HG03280 (cell line): ENCODE data around the gene HSPB2.
"Not testable (repeated sequence)": the region's sequence is repeated elsewhere in the genome, so short reads cannot be mapped to it uniquely, and the experiment has no call there.

Experiments
- ATAC-seq: cut with Tn5 transposase; IDR thresholded peaks from one replicate; pipeline ENCODE4 v1.9.1; 2021; ENCODE audit warnings: mild to moderate bottlenecking, moderate library complexity; ENCODE audit not compliant: unreplicated experiment

HSPB2 gene

GRCh38 chr11:111912535-111912934 is at the start of gene HSPB2:
TSS of gene HSPB2 (plus strand) at chr11:111912734. CDS start at chr11:111912830, 96 bp downstream.
- ATAC-seq, result no peak

- no peak for ATAC-seq
These were observed 42.4 kb upstream of the HSPB2 start for GRCh38 chr11:111870113-111870512.

GRCh38 chr11:111870522-111870885 is 42.0 kb upstream of the HSPB2 start:
- ATAC-seq, result peak; percentile 5

DNA sequence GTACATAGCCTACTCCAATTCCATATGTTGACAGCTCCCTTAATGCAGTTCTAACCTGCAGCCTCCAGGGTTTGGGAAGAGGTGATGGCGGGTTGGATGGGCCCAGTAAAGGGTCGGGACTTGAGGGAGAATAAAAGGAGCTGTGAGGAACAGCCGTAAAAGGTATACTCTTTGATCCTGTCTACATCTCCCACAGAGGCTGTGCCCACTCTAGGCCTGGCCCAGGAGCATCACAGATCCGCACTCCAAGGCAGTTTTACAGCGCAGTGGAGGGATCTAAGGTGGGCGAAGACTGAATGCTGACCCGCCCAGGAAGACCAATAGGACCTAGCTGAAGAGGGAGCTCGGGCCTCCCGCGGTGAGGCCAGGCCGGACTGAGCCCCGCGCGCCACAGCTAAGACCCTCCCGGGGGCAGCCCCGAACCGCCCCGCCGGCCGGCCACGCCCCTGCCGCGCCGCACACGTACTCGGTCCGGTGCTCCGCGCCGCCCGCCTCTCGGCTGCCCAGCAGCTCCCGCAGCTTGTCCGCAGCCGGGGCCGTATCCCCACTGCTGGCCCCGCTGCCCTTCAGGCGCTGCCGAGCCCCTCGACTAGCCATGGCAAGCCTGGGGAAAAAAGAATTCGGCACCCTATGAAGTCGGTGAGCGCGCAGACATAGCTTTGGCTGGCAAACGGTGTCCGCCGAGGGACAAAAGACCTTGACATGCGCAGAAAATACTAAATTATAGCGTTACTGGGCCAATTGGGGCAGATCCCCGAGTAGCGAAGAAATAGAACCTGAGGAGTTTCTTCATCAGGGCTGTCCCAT is 41.4 kb upstream of the HSPB2 start, which contains the start of gene ALG9:
TSS of gene ALG9 (minus strand) at position 696 of the 807 bp plus-strand sequence. CDS start at position 597, 99 bp downstream.
- ATAC-seq, result peak; percentile 89

DNA sequence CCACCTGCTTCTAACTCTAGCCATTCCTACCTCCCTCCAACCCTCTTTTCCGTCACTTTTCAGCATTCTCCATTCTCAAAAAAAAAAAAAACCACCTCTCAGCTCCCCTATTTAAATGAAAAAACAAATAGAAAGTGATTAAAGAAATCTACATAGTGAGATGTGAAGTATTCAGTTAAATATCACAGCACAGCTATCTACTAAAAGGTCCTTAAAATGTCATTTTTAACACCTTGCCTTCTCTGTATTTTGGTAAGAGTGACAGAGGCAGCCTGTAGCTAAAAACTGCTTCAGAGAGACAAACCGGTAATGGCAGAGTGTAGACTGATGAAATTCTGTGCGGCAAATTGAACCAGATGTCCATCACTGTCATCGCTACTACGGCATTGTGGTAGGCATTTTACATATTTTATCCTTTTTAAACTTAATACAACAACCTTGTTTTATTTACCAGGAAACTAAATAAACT is 40.8 kb upstream of the HSPB2 start:
- no peak for ATAC-seq

DNA sequence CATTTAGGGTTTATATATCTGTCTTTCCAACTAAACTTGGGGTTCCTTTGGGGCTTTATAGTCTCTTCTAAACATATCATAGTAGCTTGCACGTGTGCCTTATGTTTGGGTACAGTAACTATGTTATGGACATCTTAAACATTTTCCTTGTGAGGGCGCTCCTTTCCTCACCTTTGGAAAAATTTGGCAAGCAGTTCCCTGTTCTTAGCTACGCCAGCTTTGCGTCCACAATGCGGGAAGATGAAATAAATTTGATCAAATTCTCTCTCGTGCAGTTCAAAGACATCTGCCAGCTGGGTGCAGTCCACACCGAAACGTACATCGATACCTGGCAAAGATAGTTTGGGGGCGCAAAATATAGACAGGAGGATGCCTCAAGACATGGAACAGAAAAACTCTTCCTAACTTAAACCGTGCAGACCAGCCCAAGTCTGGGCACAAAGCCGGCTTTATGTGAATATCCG is 34.1 kb upstream of the HSPB2 start:
- ATAC-seq, result peak; percentile 10

DNA sequence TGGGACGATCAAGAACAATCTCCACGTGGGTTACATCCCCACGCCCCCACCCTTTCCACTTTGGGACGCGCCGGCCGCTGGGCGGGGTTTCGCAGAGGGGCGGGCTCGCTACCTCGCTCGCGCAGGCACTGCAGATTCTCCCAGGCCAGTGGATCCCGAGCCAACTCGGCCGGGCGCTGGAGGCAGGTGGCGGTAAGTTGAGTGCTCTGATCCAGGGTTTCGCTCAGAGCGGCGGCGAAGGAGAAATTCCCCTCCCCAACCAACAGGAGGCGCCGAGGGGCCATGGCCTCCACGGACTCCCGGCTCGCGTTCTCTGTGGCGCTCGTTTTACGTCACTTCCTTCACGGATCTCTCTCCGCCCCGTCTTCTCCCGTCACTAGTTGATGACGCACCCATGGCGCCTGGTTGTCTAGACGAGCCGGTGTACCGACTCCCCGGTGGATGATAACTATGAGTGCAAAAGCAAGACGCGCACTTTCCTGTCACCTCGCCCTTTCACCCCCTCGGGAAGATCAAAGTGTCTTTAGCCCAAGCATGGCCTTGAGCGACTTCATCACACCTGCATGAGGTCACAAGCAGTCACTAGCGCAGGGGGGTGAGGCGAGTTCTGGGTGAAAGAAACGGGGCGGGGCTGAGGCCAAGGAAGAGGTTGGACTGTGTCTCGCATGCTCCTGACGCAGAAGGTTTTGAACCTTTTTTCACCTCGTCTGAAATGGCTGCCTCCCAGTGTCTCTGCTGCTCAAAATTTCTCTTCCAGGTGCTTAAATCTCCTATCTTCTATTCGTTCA is 33.5 kb upstream of the HSPB2 start, which contains the start of the genes CFAP68 and FDXACB1:
TSS of gene CFAP68 (plus strand) at position 693 of the 788 bp plus-strand sequence. CDS start at position 713, 20 bp downstream.
TSS of gene FDXACB1 (minus strand) at position 317 of the 788 bp plus-strand sequence. CDS start at position 284, 33 bp downstream.
- peak; percentile 94 for ATAC-seq

DNA sequence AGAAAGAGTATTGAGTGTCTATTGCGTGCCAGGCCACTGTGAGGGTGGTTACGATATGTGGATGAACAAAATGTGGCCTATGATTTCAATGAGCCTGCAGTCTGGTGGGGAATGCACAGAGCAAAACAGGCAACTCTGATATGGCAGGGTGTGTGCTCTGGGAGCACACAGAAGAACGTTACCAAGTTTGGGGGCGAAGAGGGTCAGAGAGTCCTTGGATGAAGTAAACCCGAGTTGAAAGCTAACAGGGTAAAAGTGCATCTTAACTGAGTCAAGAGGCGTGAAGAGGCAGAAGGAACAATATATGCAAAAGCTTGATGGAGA is 32.9 kb upstream of the HSPB2 start:
- ATAC-seq, result peak; percentile 5

- ATAC-seq, result no peak
These were observed 30.3 kb upstream of the HSPB2 start for GRCh38 chr11:111882202-111882601.

GRCh38 chr11:111885053-111885452 is 27.5 kb upstream of the HSPB2 start:
- ATAC-seq, result not testable (repeated sequence)

- ATAC-seq, result no peak
These were observed 26.5 kb upstream of the HSPB2 start for GRCh38 chr11:111886032-111886431.

DNA sequence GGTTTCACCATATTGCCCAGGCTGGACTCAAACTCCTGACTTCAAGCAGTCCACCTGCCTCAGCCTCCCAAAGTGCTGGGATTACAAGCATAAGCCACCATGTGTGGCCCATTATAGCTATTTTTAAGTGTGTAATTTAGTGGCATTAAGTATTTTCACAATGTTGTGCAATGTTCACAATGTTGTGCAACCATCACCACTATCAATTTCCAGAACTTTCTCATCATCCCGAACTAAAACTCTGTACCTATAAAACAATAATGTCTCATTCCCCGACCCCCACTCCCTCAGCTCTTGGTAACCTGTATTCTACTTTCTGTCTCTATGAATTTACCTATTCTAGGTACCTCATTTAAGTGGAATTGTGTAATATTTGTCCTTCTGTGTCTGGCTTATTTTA is 25.7 kb upstream of the HSPB2 start:
- ATAC-seq, result no peak

GRCh38 chr11:111905411-111905810 is 7.1 kb upstream of the HSPB2 start:
- ATAC-seq, result no peak

DNA sequence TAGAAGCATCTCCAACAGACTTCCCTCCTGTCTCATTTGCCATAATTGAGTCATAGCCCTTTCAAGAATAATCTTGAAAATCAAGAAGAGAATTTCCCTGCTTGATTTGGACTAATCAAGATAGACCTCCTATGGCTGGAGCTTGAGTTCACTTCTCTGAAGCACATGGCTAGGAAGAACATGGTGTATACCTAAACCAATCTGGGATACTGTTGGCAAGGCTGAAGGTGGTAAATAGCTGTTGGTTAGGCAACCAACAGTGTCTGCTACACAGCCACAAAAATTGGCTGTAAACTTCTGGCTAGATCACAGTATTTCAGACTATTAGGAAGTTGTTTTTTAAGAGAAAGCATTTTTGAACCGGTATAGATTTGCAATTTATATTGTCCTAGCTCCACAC is 5.9 kb upstream of the HSPB2 start:
- ATAC-seq, result no peak

GRCh38 chr11:111908639-111909305 is 3.8 kb upstream of the HSPB2 start:
- no peak for ATAC-seq

DNA sequence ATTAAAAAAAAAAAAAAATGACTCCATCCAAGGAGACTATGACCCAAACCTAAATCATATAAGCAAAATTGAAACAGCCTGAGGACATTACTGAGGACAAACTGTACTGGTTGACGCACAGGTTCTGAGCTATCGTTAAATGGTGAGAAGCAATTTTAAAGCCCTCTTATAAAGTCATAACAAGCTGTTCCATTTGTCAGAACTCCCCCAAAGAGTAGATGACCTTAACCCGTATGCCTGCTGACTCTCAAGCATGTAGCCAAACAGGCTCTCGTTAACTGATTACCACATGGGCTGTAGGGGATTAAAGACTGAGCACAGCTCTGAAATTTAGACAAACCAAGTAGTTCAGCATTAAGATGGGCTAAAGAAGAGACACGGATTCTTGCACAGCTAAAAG is 3.2 kb upstream of the HSPB2 start:
- ATAC-seq, result no peak

GRCh38 chr11:111910676-111911562 is 1.6 kb upstream of the HSPB2 start:
- ATAC-seq, result no peak

GRCh38 chr11:111911563-111912401 is 752 bp upstream of the HSPB2 start, which contains the start of gene CRYAB:
TSS of gene CRYAB (minus strand) at chr11:111911770. CDS start at chr11:111911724, 46 bp downstream.
- ATAC-seq, result no peak
